ENCODE data around the gene SLC51A. TPM values are rescaled to one million over a fixed set of nuclear protein-coding genes. Genes with fewer than 3 reads are reported as not detected.
A peak's percentile ranks its signal among the peaks of the same experiment; 100 is the strongest.

SLC51A gene
- total and polyA plus RNA-seq, 2 donors (not counting 1 experiment from before 2014, with no cell fraction given) = not detected

DNA sequence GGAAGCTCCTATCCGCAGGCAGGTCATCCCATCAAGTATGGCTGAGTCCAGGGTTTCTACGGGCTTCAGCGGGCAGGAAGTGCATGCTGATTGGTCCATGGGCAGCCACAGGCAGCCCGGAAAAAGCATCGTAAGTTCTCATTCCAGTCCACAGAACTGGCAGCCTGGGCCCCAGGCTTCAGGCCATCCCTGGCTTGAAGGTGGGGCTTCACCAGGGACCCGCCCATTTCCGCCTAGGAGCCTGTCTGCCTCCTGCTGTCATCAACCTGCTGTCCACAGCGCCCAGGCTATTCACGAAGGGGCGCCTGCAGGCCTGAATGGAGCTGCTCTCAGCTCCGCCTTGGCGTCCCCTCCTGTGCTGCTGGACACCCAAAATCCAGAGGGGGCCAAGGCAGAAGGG lies 57.3 kb downstream of the SLC51A start:
- Histone ChIP-seq H2AFZ (ENCODE audit: low read length) (no peak overlapping the region), H3K4me2 (ENCODE audit: extremely low read depth, insufficient read depth, low read length) (no peak overlapping the region), H3K36me3 (ENCODE audit: control insufficient read depth, insufficient read depth, low read length) (peaks cover 11% of the 10 kb centered on the region), H4K20me1 (ENCODE audit: control insufficient read depth, extremely low read depth, insufficient read depth, low read length) (no peaks in the 10 kb centered on the region), H3K27ac (ENCODE audit: insufficient read depth, low read length) (no peak overlapping the region), H3K4me1 (ENCODE audit: control insufficient read depth, extremely low read depth, insufficient read depth, low read length) (peaks cover 2% of the 10 kb centered on the region), H3K9me3 (ENCODE audit: control insufficient read depth, insufficient read depth, low read depth, low read length) (no peaks in the 10 kb centered on the region), H3K9ac (ENCODE audit: insufficient read depth, low read length) (no peak overlapping the region), H3K27me3 (ENCODE audit: control insufficient read depth, insufficient read depth, low read length) (no peaks in the 10 kb centered on the region), H3K79me2 (ENCODE audit: control insufficient read depth, insufficient read depth, low read length) (peaks cover 43% of the 10 kb centered on the region), H3K4me3 (replicated peaks in 1 of 4; ENCODE audit: control extremely low read depth in 1 of 4, insufficient read depth in 1 of 4, low read depth in 3 of 4, low read length in 4 of 4) (no peak overlapping the region)
- TF ChIP-seq, protein P1, sequence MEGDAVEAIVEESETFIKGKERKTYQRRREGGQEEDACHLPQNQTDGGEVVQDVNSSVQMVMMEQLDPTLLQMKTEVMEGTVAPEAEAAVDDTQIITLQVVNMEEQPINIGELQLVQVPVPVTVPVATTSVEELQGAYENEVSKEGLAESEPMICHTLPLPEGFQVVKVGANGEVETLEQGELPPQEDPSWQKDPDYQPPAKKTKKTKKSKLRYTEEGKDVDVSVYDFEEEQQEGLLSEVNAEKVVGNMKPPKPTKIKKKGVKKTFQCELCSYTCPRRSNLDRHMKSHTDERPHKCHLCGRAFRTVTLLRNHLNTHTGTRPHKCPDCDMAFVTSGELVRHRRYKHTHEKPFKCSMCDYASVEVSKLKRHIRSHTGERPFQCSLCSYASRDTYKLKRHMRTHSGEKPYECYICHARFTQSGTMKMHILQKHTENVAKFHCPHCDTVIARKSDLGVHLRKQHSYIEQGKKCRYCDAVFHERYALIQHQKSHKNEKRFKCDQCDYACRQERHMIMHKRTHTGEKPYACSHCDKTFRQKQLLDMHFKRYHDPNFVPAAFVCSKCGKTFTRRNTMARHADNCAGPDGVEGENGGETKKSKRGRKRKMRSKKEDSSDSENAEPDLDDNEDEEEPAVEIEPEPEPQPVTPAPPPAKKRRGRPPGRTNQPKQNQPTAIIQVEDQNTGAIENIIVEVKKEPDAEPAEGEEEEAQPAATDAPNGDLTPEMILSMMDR (conservative IDR thresholded peaks at IDR 0.05 in 1 of 2, IDR thresholded peaks at IDR 0.05 in 1 of 2; ENCODE audit: low read depth in 1 of 2, low read length in 2 of 2) = no peak
- no peak for TF ChIP-seq EZH2 (IDR thresholded peaks at IDR 0.05; ENCODE audit: low read length, missing control alignments)
- no peak for DNase-seq (ENCODE audit: low read depth in 2 of 2)

DNA sequence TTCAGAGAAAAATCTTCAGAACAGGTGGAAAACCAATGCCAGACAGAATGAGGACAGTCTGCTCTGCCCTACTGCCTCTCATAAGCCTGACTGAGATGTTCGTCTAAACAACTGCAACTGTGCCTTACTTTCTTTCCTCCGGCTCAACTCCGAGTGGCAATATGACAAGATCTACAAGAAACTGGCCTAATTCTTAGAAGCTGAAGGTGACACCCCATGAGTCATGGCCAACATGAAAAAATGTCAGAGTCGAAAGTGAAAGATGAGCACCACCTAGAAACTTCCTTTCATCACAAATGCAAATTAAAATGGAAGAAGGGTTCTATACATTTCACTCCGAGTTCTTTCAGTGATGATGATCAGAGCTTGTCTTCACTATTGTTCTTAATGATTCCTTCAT lies 58.3 kb downstream of the SLC51A start:
- no peak for TF ChIP-seq EZH2 (IDR thresholded peaks at IDR 0.05; ENCODE audit: low read length, missing control alignments)
- TF ChIP-seq, protein P1 (conservative IDR thresholded peaks at IDR 0.05 in 1 of 2, IDR thresholded peaks at IDR 0.05 in 1 of 2; ENCODE audit: low read depth in 1 of 2, low read length in 2 of 2) = no peak
- Histone ChIP-seq H3K9me3 (ENCODE audit: control insufficient read depth, insufficient read depth, low read depth, low read length) (no peaks in the 10 kb centered on the region), H3K4me3 (replicated peaks in 1 of 4; ENCODE audit: control extremely low read depth in 1 of 4, insufficient read depth in 1 of 4, low read depth in 3 of 4, low read length in 4 of 4) (no peak overlapping the region), H3K4me1 (ENCODE audit: control insufficient read depth, extremely low read depth, insufficient read depth, low read length) (peaks cover 5% of the 10 kb centered on the region), H3K27ac (ENCODE audit: insufficient read depth, low read length) (no peak overlapping the region), H3K36me3 (ENCODE audit: control insufficient read depth, insufficient read depth, low read length) (peaks cover 8% of the 10 kb centered on the region), H3K4me2 (ENCODE audit: extremely low read depth, insufficient read depth, low read length) (no peak overlapping the region), H3K9ac (ENCODE audit: insufficient read depth, low read length) (no peak overlapping the region), H3K27me3 (ENCODE audit: control insufficient read depth, insufficient read depth, low read length) (no peaks in the 10 kb centered on the region), H3K79me2 (ENCODE audit: control insufficient read depth, insufficient read depth, low read length) (peaks cover 48% of the 10 kb centered on the region), H2AFZ (ENCODE audit: low read length) (no peak overlapping the region), H4K20me1 (ENCODE audit: control insufficient read depth, extremely low read depth, insufficient read depth, low read length) (no peaks in the 10 kb centered on the region)
- peak in 1 of 2 donors; percentile 36 for DNase-seq (ENCODE audit: low read depth in 2 of 2)

DNA sequence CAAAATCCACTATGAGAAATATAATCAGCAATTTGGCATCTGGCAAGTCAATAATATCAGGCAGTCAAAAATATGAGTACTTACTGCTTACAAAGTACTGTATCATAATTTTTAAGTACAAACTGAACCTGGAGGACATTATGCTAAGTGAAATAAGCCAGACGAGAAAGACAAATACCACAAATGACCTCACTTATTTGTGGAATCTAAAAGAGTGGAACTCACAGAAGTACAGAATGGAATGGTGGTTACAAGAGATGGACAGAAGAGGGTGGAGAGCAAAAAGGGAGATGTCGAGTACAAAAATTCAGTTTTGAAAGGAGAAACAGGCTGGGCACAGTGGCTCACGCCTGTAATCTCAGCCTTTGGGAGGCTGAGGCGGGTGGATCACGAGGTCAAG lies 58.8 kb downstream of the SLC51A start:
- Histone ChIP-seq H4K20me1 (ENCODE audit: control insufficient read depth, extremely low read depth, insufficient read depth, low read length) (no peaks in the 10 kb centered on the region), H3K9ac (ENCODE audit: insufficient read depth, low read length) (no peak overlapping the region), H3K27ac (ENCODE audit: insufficient read depth, low read length) (no peak overlapping the region), H3K9me3 (ENCODE audit: control insufficient read depth, insufficient read depth, low read depth, low read length) (no peaks in the 10 kb centered on the region), H2AFZ (ENCODE audit: low read length) (no peak overlapping the region), H3K36me3 (ENCODE audit: control insufficient read depth, insufficient read depth, low read length) (peaks cover 8% of the 10 kb centered on the region), H3K4me1 (ENCODE audit: control insufficient read depth, extremely low read depth, insufficient read depth, low read length) (peaks cover 5% of the 10 kb centered on the region), H3K4me3 (replicated peaks in 1 of 4; ENCODE audit: control extremely low read depth in 1 of 4, insufficient read depth in 1 of 4, low read depth in 3 of 4, low read length in 4 of 4) (no peak overlapping the region), H3K79me2 (ENCODE audit: control insufficient read depth, insufficient read depth, low read length) (peaks cover 49% of the 10 kb centered on the region), H3K27me3 (ENCODE audit: control insufficient read depth, insufficient read depth, low read length) (no peaks in the 10 kb centered on the region), H3K4me2 (ENCODE audit: extremely low read depth, insufficient read depth, low read length) (no peak overlapping the region)
- TF ChIP-seq, protein P1 (conservative IDR thresholded peaks at IDR 0.05 in 1 of 2, IDR thresholded peaks at IDR 0.05 in 1 of 2; ENCODE audit: low read depth in 1 of 2, low read length in 2 of 2) = no peak
- no peak for TF ChIP-seq EZH2 (IDR thresholded peaks at IDR 0.05; ENCODE audit: low read length, missing control alignments)
- DNase-seq (ENCODE audit: low read depth in 2 of 2) = peak in 1 of 2 donors; percentile 45
